Posterior vena cava (tissue), 2 donors: ENCODE results near the gene DYRK1A. TPM values are rescaled to one million over a fixed set of nuclear protein-coding genes. Genes with fewer than 3 reads are reported as not detected.

Experiments
- DNase-seq: peaks from one replicate; pipeline ENCODE4 v3.0.0-alpha.2; 2020; ENCODE audit warnings: low spot score
- intact Hi-C, 2 donors: fragments of 100-400 bp; cut with DNase I; formaldehyde crosslinking; loops; one replicate each; pipeline versions ENCODE4 v1.14.1 to v1.14.2; 2022 to 2023
- total RNA-seq, 2 donors: library from RNA; stranded (reverse); fragmentation: NEBNext Ultra II Directional; extraction: Animal tissue kit (Norgen Biotek cat#: 25700); gene quantifications; one replicate each; pipeline ENCODE4 v1.2.1, GENCODE V29; 2021
- donor health status: DM: yes; HTN: yes; CAD: no.
- donor health status: DM: yes; HTN: yes; CAD: no.

Gene DYRK1A
- total RNA-seq, 2 donors from 2014 or later = 58.1 to 68.2 TPM

GRCh38 chr21:37380349-37381323 lies 14.1 kb downstream of the DYRK1A start:
- DNase-seq = no peak
- intact Hi-C loops = no loop called here

DNA sequence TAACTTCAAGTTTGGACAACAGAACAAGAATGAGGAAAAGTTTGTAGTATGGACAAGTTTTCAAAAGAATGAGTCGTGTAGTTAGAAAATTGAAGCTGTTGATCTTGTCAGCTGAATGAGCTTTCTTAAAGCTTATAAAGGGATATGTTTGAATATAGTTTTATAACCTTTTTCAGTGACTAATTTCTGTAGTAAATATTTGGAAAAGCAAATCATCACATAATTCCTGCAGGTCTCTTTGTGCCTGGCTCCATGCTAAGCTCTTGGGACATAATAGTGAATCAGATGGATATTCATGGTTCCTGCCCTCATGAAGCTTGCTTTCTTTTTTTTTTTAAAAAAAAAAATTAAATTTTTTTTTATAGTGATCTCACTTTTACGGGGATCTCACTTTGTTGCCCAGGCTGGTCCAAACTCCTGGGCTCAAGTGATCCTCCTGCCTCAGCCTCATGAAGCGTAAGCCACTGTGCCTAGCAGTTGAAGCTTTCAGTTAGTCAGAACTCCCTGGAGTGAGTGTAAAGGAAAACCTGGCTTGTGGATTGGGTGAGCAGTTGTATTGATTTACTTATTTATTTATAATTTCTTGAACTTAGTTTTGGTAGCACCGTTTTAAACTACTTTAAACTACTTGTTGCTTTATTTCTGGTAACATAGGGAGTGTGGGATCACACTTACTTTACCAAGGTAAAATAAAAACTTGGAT lies 15.5 kb downstream of the DYRK1A start:
- intact Hi-C loops = no loop called here
- DNase-seq = no peak

DNA sequence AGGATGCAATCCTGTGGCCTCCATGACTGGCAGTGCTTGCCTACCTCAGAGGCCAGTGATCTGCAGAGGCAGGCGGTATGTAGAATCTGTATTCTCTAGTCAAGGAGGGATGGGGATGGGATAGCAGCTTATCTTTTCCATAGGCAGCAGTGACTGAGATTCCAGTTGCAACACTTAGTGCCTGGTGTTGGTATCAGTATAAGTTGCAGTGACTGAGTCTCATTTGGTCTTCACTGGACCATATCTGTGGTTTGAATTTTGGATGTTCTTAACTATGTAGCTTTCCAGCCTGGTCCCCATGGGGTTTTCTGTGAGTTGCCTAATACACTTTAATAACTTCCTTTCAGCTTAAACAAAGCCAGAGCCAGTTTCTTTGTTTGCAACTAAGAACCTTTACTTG lies 16.5 kb downstream of the DYRK1A start:
- intact Hi-C loops = no loop called here
- DNase-seq = no peak

DNA sequence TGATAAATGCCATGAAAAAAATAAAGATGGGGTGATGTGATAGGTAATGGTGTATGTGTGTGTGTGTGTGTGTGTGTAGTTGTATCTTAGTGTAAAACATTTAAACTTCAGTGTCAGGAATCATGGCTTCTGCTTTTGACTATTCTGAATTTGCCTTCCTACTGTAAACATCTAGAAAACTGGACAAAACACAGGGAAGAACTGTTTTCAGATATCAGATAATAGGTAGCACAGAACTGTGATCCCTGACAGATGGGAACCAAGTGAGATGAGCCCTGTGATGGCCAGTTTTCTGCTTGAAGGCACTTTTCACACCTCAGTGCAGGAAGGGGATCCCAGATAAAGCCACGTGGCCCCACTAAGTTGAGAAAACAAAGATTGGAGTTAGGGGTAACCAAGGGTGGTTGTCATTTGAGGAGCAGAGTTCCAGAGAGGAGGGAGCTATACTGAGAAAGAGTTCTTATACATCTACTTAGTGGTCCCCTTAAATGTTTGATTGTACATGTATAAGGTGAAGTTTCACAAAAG lies 17.3 kb downstream of the DYRK1A start:
- DNase-seq = no peak
- intact Hi-C loops = no loop called here

- no peak for DNase-seq
- intact Hi-C loops = no loop called here
Observed at GRCh38 chr21:37384416-37384815, 17.8 kb downstream of the DYRK1A start.

- DNase-seq = no peak
- intact Hi-C loops = no loop called here
Observed at GRCh38 chr21:37385179-37385765, 18.7 kb downstream of the DYRK1A start.

DNA sequence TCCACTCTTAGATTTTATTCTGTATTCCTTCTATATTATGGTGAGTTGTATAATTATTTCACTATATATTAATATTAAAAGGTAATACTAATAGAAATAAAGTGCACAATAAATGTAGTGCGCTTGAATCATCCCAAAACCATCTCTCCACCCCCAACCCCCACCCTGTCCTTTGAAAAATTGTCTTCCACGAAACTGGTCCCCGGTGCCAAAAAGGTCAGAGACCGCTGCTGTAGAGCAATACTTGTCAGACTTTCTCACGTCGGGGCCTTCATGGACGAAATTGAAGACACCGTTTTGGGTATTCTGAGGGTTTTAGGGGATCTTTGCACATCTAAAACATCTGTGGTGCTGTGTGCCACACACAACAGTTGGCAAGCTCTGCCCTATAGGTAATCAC lies 19.6 kb downstream of the DYRK1A start:
- no peak for DNase-seq
- intact Hi-C loops = no loop called here

GRCh38 chr21:37389456-37389855 lies 22.9 kb downstream of the DYRK1A start:
- DNase-seq = no peak
- intact Hi-C loops = no loop called here

GRCh38 chr21:37391666-37392065 lies 25.1 kb downstream of the DYRK1A start:
- intact Hi-C loops = no loop called here
- no peak for DNase-seq

- no peak for DNase-seq
- intact Hi-C loops = no loop called here
Observed at GRCh38 chr21:37392441-37392840, 25.9 kb downstream of the DYRK1A start.

- no peak for DNase-seq
- intact Hi-C loops = no loop called here
Observed at GRCh38 chr21:37393030-37393429, 26.5 kb downstream of the DYRK1A start.

DNA sequence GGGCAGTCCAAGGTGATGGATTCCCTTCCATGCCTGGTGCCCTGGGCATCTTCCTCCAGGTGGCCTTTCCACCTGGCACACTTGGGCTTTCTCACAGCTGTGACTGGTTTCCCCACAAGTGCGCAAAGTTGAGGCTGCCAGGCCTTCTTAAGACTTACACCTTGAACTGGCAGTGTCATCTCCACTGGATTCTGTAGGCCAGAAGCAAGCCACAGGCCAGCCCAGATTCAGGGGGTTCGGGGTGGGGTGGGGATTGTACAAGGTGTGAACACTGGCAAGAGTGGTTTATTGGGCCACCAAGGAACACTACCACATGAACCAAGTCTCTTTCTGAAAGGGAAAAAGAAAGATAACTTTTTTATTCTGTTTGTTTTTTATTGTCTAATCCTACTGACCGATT lies 27.2 kb downstream of the DYRK1A start:
- no peak for DNase-seq
- intact Hi-C loops = no loop called here

- intact Hi-C loops = no loop called here
- DNase-seq = no peak
Observed at GRCh38 chr21:37395961-37396360, 29.4 kb downstream of the DYRK1A start.

GRCh38 chr21:37396855-37397254 lies 30.3 kb downstream of the DYRK1A start:
- no peak for DNase-seq
- intact Hi-C loops = no loop called here

- intact Hi-C loops = no loop called here
- DNase-seq = no peak
Observed at GRCh38 chr21:37398697-37399096, 32.1 kb downstream of the DYRK1A start.

DNA sequence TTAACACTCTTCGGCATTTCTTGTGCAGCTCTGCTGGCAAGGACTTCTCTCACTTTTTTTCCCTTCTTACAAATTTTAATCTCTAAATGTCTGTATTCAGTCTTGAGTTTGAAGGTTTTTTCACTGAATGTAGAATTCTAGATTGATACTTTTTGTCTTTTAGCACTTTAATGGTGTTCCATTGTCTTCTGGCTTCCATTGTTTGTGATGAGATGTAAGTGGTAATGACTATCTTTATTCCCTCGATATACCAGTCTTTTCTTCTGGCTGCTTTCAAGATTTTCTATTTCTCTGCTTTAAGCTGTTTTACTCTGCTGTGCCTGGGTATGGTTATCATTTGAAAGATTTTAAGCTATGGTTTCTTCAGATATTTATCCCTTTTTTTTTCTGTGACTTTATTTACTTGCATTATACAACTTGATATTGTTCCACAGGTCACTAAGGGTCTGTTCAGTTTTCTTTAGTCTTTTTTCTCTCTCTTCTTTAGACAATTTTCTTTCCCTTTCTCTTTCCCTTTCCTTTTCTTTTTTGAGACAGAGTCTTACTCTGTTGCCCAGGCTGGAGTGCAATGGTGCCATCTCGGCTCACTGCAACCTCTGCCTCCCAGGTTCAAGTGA lies 35.8 kb downstream of the DYRK1A start:
- intact Hi-C loops = no loop called here
- no peak for DNase-seq

- intact Hi-C loops = no loop called here
- no peak for DNase-seq
Observed at GRCh38 chr21:37405629-37406028, 39.1 kb downstream of the DYRK1A start.

- no peak for DNase-seq
- intact Hi-C loops = no loop called here
Observed at GRCh38 chr21:37407719-37408420, 41.3 kb downstream of the DYRK1A start.
